H9 (cell line): ENCODE data around the gene FAM78A. TPM values are rescaled to one million over a fixed set of nuclear protein-coding genes. Genes with fewer than 3 reads are reported as not detected.

Source experiments
- DNase-seq: peaks from one replicate; pipeline ENCODE4 v3.0.0-alpha.2; 2017
- H2AFZ ChIP-seq: one replicate; pipeline ENCODE4 v1.6.1; 2013; ENCODE audit warnings: mild to moderate bottlenecking, low read length, control low read depth, moderate library complexity
- H2AK5ac ChIP-seq: 2 replicates; pipeline ENCODE4 v1.6.1; 2013; ENCODE audit warnings: low read length, control low read depth, mixed read lengths; ENCODE audit not compliant: insufficient read length
- H2BK120ac ChIP-seq: one replicate; pipeline ENCODE4 v1.6.1; 2013; ENCODE audit warnings: low read depth, mild to moderate bottlenecking, low read length, control low read depth, inconsistent platforms; ENCODE audit not compliant: poor library complexity, severe bottlenecking
- H2BK12ac ChIP-seq: 2 replicates; pipeline ENCODE4 v1.6.1; 2013; ENCODE audit warnings: low read length, control low read depth, mixed read lengths, low read depth; ENCODE audit not compliant: insufficient read length
- H2BK15ac ChIP-seq: 2 replicates; pipeline ENCODE4 v1.6.1; 2013; ENCODE audit warnings: low read depth, low read length, control low read depth
- H2BK20ac ChIP-seq: one replicate; pipeline ENCODE4 v1.6.1; 2013; ENCODE audit warnings: low read depth, mild to moderate bottlenecking, low read length, control low read depth, inconsistent platforms; ENCODE audit not compliant: poor library complexity, severe bottlenecking
- H2BK5ac ChIP-seq: 2 replicates; pipeline ENCODE4 v1.6.1; 2013; ENCODE audit warnings: low read length, control low read depth, mixed read lengths; ENCODE audit not compliant: insufficient read length
- H3K14ac ChIP-seq: 2 replicates; pipeline ENCODE4 v1.6.1; 2013; ENCODE audit warnings: low read length, control low read depth; ENCODE audit not compliant: insufficient read depth
- H3K18ac ChIP-seq: 2 replicates; pipeline ENCODE4 v1.6.1; 2013; ENCODE audit warnings: low read depth, mild to moderate bottlenecking, mixed read lengths, low read length, control low read depth; ENCODE audit not compliant: insufficient read length
- H3K23ac ChIP-seq: 2 replicates; pipeline ENCODE4 v1.6.1; 2013; ENCODE audit warnings: low read length, control low read depth, mixed read lengths, low read depth; ENCODE audit not compliant: insufficient read length
- H3K23me2 ChIP-seq: 2 replicates; pipeline ENCODE4 v1.6.1; 2013; ENCODE audit warnings: low read depth, mild to moderate bottlenecking, mixed read lengths, low read length, control low read depth; ENCODE audit not compliant: insufficient read length, poor library complexity, severe bottlenecking
- H3K27ac ChIP-seq: 2 replicates; pipeline ENCODE4 v1.5.1; 2013; ENCODE audit warnings: low read length, control low read depth, mixed read lengths, low read depth; ENCODE audit not compliant: insufficient read length
- H3K27me3 ChIP-seq: 2 replicates; pipeline ENCODE4 v1.6.1; 2013; ENCODE audit warnings: low read length, control low read depth, inconsistent platforms; ENCODE audit not compliant: insufficient read depth
- H3K4ac ChIP-seq: 2 replicates; pipeline ENCODE4 v1.6.1; 2013; ENCODE audit warnings: low read depth, mild to moderate bottlenecking, control low read depth, inconsistent platforms, low read length, moderate library complexity
- H3K4me1 ChIP-seq: 2 replicates; pipeline ENCODE4 v1.6.1; 2013; ENCODE audit warnings: low read length, control low read depth, inconsistent platforms; ENCODE audit not compliant: insufficient read depth
- H3K4me2 ChIP-seq: 2 replicates; pipeline ENCODE4 v1.6.1; 2013; ENCODE audit warnings: low read length, control low read depth, mixed read lengths; ENCODE audit not compliant: insufficient read length, insufficient read depth
- H3K56ac ChIP-seq: 2 replicates; pipeline ENCODE4 v1.6.1; 2013; ENCODE audit warnings: low read depth, mild to moderate bottlenecking, mixed read lengths, low read length, control low read depth; ENCODE audit not compliant: insufficient read length
- H3K79me1 ChIP-seq: 2 replicates; pipeline ENCODE4 v1.6.1; 2013; ENCODE audit warnings: low read depth, mild to moderate bottlenecking, moderate library complexity, low read length, control low read depth, inconsistent platforms; ENCODE audit not compliant: insufficient read depth, poor library complexity, severe bottlenecking
- H3K79me2 ChIP-seq: 2 replicates; pipeline ENCODE4 v1.6.1; 2013; ENCODE audit warnings: low read length, control low read depth, inconsistent platforms; ENCODE audit not compliant: insufficient read depth
- H3K9ac ChIP-seq: 2 replicates; pipeline ENCODE4 v1.6.1; 2013; ENCODE audit warnings: low read length, control low read depth, mixed read lengths; ENCODE audit not compliant: insufficient read length; ENCODE audit errors: extremely low read depth
- H3K9me3 ChIP-seq: one replicate; pipeline ENCODE4 v1.6.1; 2013; ENCODE audit warnings: low read depth, low read length, inconsistent platforms; ENCODE audit not compliant: control insufficient read depth
- H3T11ph ChIP-seq: one replicate; pipeline ENCODE4 v1.6.1; 2013; ENCODE audit warnings: mild to moderate bottlenecking, low read length, control low read depth, inconsistent platforms
- H4K20me1 ChIP-seq: one replicate; pipeline ENCODE4 v1.6.1; 2013; ENCODE audit not compliant: control insufficient read depth, insufficient read length, insufficient read depth
- H4K5ac ChIP-seq: 2 replicates; pipeline ENCODE4 v1.6.1; 2013; ENCODE audit warnings: low read depth, mild to moderate bottlenecking, mixed read lengths, low read length, control low read depth; ENCODE audit not compliant: insufficient read length
- H4K8ac ChIP-seq: replicated peaks from 2 replicates; pipeline ENCODE4 v1.6.1; 2013; ENCODE audit warnings: low read length, control low read depth, mixed read lengths, low read depth; ENCODE audit not compliant: insufficient read length
- H4K91ac ChIP-seq: 2 replicates; pipeline ENCODE4 v1.6.1; 2013; ENCODE audit warnings: low read depth, mild to moderate bottlenecking, moderate library complexity, mixed read lengths, low read length, control low read depth; ENCODE audit not compliant: insufficient read length
- H3K27ac Mint-ChIP-seq, 3 experiments: 2 replicates in 2 of 3; 3 replicates in 1 of 3; pipeline ENCODE4 v1.8.0; 2020 to 2021; ENCODE audit warnings: mixed read lengths in 3 of 3, mild to moderate bottlenecking in 1 of 3, moderate library complexity in 1 of 3
- H3K27me3 Mint-ChIP-seq: 2 replicates; pipeline ENCODE4 v1.8.0; 2021; ENCODE audit warnings: low read depth, mild to moderate bottlenecking, moderate library complexity, mixed read lengths
- H3K36me3 Mint-ChIP-seq, 3 experiments: 2 replicates in 2 of 3; 3 replicates in 1 of 3; pipeline ENCODE4 v1.8.0; 2020 to 2021; ENCODE audit warnings: low read depth in 3 of 3, mixed read lengths in 3 of 3; ENCODE audit not compliant: insufficient read depth in 1 of 3
- H3K4me1 Mint-ChIP-seq, 2 experiments: 2 replicates each; pipeline ENCODE4 v1.8.0; 2020; ENCODE audit warnings: mixed read lengths in 2 of 2
- H3K4me3 Mint-ChIP-seq, 2 experiments: 2 replicates in 1 of 2; 3 replicates in 1 of 2; pipeline ENCODE4 v1.8.0; 2020 to 2021; ENCODE audit warnings: mild to moderate bottlenecking in 2 of 2, mixed read lengths in 2 of 2, moderate library complexity in 1 of 2
- H3K9me3 Mint-ChIP-seq, 2 experiments: 2 replicates in 1 of 2; 3 replicates in 1 of 2; pipeline ENCODE4 v1.8.0; 2020; ENCODE audit warnings: mild to moderate bottlenecking in 2 of 2, mixed read lengths in 2 of 2, moderate library complexity in 1 of 2
- CTCF ChIP-seq: fragments of 200-600 bp; sonication (generic); conservative IDR thresholded peaks from 3 replicates; pipeline ENCODE4 v1.8.0; 2021; ENCODE audit warnings: antibody characterized with exemption, mild to moderate bottlenecking
- WGBS: extraction: QIAGEN DNeasy Blood & Tissue Kit; methylation state at CpG from one replicate; pipeline ENCODE4 v1.1.7; 2013; ENCODE audit warnings: missing lambda C conversion rate, low lambda C conversion rate, mixed read lengths; ENCODE audit not compliant: insufficient read length; ENCODE audit errors: extremely low coverage; 5-methylcytosine and 5-hydroxymethylcytosine counted together
- total RNA-seq: library from RNA; stranded (reverse); gene quantifications from 2 replicates; pipeline ENCODE4 v1.2.1, GENCODE V29; 2021

FAM78A gene
- total RNA-seq, 1 experiment from 2014 or later = 1.9 TPM

DNA sequence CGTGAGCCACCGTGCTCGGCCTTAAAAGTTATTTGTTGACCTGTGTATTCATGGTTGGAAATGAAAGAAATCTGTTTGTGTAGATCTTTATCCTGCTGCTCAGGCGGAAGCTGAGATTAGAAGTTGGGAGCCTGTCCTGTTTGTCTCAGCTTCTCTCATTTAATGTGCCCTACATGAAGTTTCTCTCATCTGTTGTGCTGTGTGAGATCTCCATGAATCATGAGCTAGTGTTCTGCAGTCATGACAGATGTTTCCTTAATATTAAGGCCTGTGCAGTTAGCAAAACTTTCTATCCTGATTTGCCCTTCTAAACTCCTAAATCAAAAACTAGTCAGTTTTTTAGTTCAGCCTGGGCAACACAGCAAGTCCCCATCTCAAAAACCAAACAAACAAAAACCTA lies 59.5 kb downstream of the FAM78A start:
- Histone ChIP-seq H3K27me3 (no peaks in the 10 kb centered on the region), H3K79me1 (no peaks in the 10 kb centered on the region), H2BK120ac (no peak overlapping the region), H2BK20ac (no peak overlapping the region), H3K4ac (no peak overlapping the region), H4K20me1 (no peaks in the 10 kb centered on the region), H2BK5ac (no peak overlapping the region), H3K4me2 (no peak overlapping the region), H2BK12ac (no peak overlapping the region), H3K9me3 (no peaks in the 10 kb centered on the region), H2AK5ac (no peak overlapping the region), H3K4me1 (peaks cover 3% of the 10 kb centered on the region), H3K79me2 (no peaks in the 10 kb centered on the region), H4K5ac (no peak overlapping the region), H2AFZ (no peak overlapping the region), H3K14ac (no peak overlapping the region), H3K9ac (no peak overlapping the region), H4K8ac (no peak overlapping the region), H2BK15ac (no peak overlapping the region), H3T11ph (no peak overlapping the region), H4K91ac (no peak overlapping the region), H3K18ac (no peak overlapping the region), H3K23me2 (no peaks in the 10 kb centered on the region), H3K23ac (no peak overlapping the region), H3K27ac (no peak overlapping the region), H3K56ac (no peak overlapping the region)
- peak overlapping the region in 1 of 3 experiments; percentile 73; a peak in 3 of 7 replicates for H3K27ac Mint-ChIP-seq
- H3K4me1 Mint-ChIP-seq = peaks cover 24 to 30% of the 10 kb centered on the region in 2 experiments
- H3K4me3 Mint-ChIP-seq = no peak overlapping the region
- no peak for DNase-seq
- WGBS = no CpG with 5 or more reads among the region's 4 CpGs
- TF ChIP-seq CTCF = no peak
- no peaks in the 10 kb centered on the region; the same call in 1 of the 2 replicates for H3K27me3 Mint-ChIP-seq
- peaks cover 9 to 38% (median 25%) of the 10 kb centered on the region in 3 experiments for H3K36me3 Mint-ChIP-seq
- H3K9me3 Mint-ChIP-seq = peaks cover 5 to 8% of the 10 kb centered on the region in 2 experiments; a peak in 4 of 5 replicates
